Hindlimb muscle (tissue), 1 donor: ENCODE results near the gene FER1L5. TPM values are rescaled to one million over a fixed set of nuclear protein-coding genes. Genes with fewer than 3 reads are reported as not detected.
"Not testable (repeated sequence)": the region's sequence is repeated elsewhere in the genome, so short reads cannot be mapped to it uniquely, and the experiment has no call there.

Source experiments
- DNase-seq: peaks from one replicate; pipeline ENCODE4 v3.0.0-alpha.2; 2013
- polyA plus RNA-seq: library from polyadenylated mRNA; unstranded; fragments of 120-200 nt; gene quantifications from one replicate; pipeline ENCODE4 v1.2.1, GENCODE V29; 2013; ENCODE audit not compliant: insufficient read length

Gene FER1L5
- polyA plus RNA-seq, 1 donor: 3.9 TPM

GRCh38 chr2:96636551-96637171, 5.9 kb upstream of the FER1L5 start:
- DNase-seq: no peak

- DNase-seq: peak; percentile 85
Observed at GRCh38 chr2:96637385-96638143, 5.0 kb upstream of the FER1L5 start.

- DNase-seq: peak; percentile 97
Observed at GRCh38 chr2:96638144-96639121, 4.1 kb upstream of the FER1L5 start, which contains the start of gene KANSL3. Gene KANSL3, minus strand, starts transcription at chr2:96638312. Its CDS starts 1,177 bp downstream, at chr2:96637135.

GRCh38 chr2:96647681-96648080, 5.1 kb downstream of the FER1L5 start:
- no peak for DNase-seq

- DNase-seq: no peak
Observed at GRCh38 chr2:96648306-96648930, 5.9 kb downstream of the FER1L5 start.

GRCh38 chr2:96649342-96649741, 6.8 kb downstream of the FER1L5 start:
- DNase-seq: no peak

GRCh38 chr2:96651793-96652192, 9.2 kb downstream of the FER1L5 start:
- DNase-seq: no peak

- DNase-seq: not testable (repeated sequence)
Observed at GRCh38 chr2:96654791-96655190, 12.2 kb downstream of the FER1L5 start.

GRCh38 chr2:96655526-96655925, 13.0 kb downstream of the FER1L5 start:
- DNase-seq: no peak

- DNase-seq: no peak
Observed at GRCh38 chr2:96656540-96656939, 14.0 kb downstream of the FER1L5 start.

- no peak for DNase-seq
Observed at GRCh38 chr2:96661324-96661723, 18.8 kb downstream of the FER1L5 start.

GRCh38 chr2:96662360-96662759, 19.8 kb downstream of the FER1L5 start:
- no peak for DNase-seq

- no peak for DNase-seq
Observed at GRCh38 chr2:96663177-96663576, 20.6 kb downstream of the FER1L5 start.

GRCh38 chr2:96663829-96664228, 21.3 kb downstream of the FER1L5 start:
- DNase-seq: no peak

- no peak for DNase-seq
Observed at GRCh38 chr2:96664366-96664925, 21.9 kb downstream of the FER1L5 start.

GRCh38 chr2:96665083-96665569, 22.6 kb downstream of the FER1L5 start:
- no peak for DNase-seq

- not testable (repeated sequence) for DNase-seq
Observed at GRCh38 chr2:96665717-96666116, 23.2 kb downstream of the FER1L5 start.

GRCh38 chr2:96668771-96669170, 26.2 kb downstream of the FER1L5 start:
- no peak for DNase-seq

- DNase-seq: no peak
Observed at GRCh38 chr2:96669539-96670215, 27.1 kb downstream of the FER1L5 start.

GRCh38 chr2:96679848-96680247, 37.3 kb downstream of the FER1L5 start:
- DNase-seq: no peak

- no peak for DNase-seq
Observed at GRCh38 chr2:96680561-96681141, 38.1 kb downstream of the FER1L5 start.
